ENCODE data around the gene LCTL. TPM values are rescaled to one million over a fixed set of nuclear protein-coding genes. Genes with fewer than 3 reads are reported as not detected.
"Not testable (repeated sequence)": the region's sequence is repeated elsewhere in the genome, so short reads cannot be mapped to it uniquely, and the experiment has no call there.

The LCTL gene
- total RNA-seq, 1 donor from 2014 or later, result not detected

DNA sequence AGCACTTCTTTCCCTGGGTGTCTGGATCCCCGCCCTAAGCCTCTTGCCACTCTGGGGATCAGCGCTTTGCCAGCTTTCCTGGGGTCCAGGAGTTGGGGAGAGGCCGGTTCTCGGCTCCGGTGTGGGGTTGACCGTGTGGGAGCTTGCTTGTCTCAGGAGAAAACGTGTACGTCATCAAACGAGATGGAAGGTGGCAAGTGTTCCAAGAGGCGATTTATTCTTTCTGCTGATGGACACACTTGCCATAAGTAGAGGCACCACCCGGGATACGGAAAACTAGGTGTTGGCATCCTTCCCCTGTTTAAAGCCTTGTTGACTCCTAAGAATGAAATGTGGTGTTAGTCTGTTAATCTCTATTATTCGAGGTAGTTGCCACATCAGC lies 60.4 kb downstream of the LCTL start:
- H3K27me3 ChIP-seq (ENCODE audit: control insufficient read depth in 3 of 3, insufficient read depth in 3 of 3, low read length in 3 of 3), result no peaks in the 10 kb centered on the region
- H3K9me3 ChIP-seq (ENCODE audit: control insufficient read depth in 3 of 3, low read length in 3 of 3), result no peaks in the 10 kb centered on the region
- H3K27ac ChIP-seq (ENCODE audit: low read depth, low read length), result peak overlapping the region; percentile 95
- H3K36me3 ChIP-seq (ENCODE audit: control insufficient read depth in 3 of 3, insufficient read depth in 3 of 3, low read length in 3 of 3), result peaks cover 24 to 28% (median 25%) of the 10 kb centered on the region in 3 donors
- H3K9ac ChIP-seq (ENCODE audit: low read depth in 1 of 3, low read length in 3 of 3), result peak overlapping the region; percentile 87 to 95 (median 90)
- peak overlapping the region; percentile 97 to 100 (median 98) for H3K4me3 ChIP-seq (ENCODE audit: low read length in 3 of 3)
- peaks cover 18 to 22% (median 22%) of the 10 kb centered on the region in 3 donors for H3K4me1 ChIP-seq (ENCODE audit: control insufficient read depth in 3 of 3, insufficient read depth in 3 of 3, low read length in 3 of 3)

- Histone ChIP-seq H3K36me3 (ENCODE audit: control insufficient read depth in 3 of 3, insufficient read depth in 3 of 3, low read length in 3 of 3) (peaks cover 30 to 34% (median 31%) of the 10 kb centered on the region in 3 donors), H3K27me3 (ENCODE audit: control insufficient read depth in 3 of 3, insufficient read depth in 3 of 3, low read length in 3 of 3) (no peaks in the 10 kb centered on the region), H3K27ac (ENCODE audit: low read depth, low read length) (peak within 1 kb of the TSS; percentile 95), H3K9ac (ENCODE audit: low read depth in 1 of 3, low read length in 3 of 3) (peak within 1 kb of the TSS; percentile 87 to 95 (median 90)), H3K9me3 (ENCODE audit: control insufficient read depth in 3 of 3, low read length in 3 of 3) (no peaks in the 10 kb centered on the region), H3K4me3 (ENCODE audit: low read length in 3 of 3) (peak within 1 kb of the TSS; percentile 97 to 100 (median 98)), H3K4me1 (ENCODE audit: control insufficient read depth in 3 of 3, insufficient read depth in 3 of 3, low read length in 3 of 3) (peaks cover 18 to 22% (median 22%) of the 10 kb centered on the region in 3 donors)
Measured at GRCh38 chr15:66504563-66505429, 61.0 kb downstream of the LCTL start, which contains the start of the genes RPL4 and ZWILCH. TSS of gene RPL4 (minus strand) at chr15:66504855. CDS start at chr15:66504790, 65 bp downstream. TSS of gene ZWILCH (plus strand) at chr15:66505326. CDS start at chr15:66505339, 13 bp downstream.

- Histone ChIP-seq H3K36me3 (ENCODE audit: control insufficient read depth in 3 of 3, insufficient read depth in 3 of 3, low read length in 3 of 3) (peaks cover 35 to 42% (median 39%) of the 10 kb centered on the region in 3 donors), H3K9ac (ENCODE audit: low read depth in 1 of 3, low read length in 3 of 3) (peak overlapping the region; percentile 87 to 95 (median 90)), H3K27ac (ENCODE audit: low read depth, low read length) (peak overlapping the region; percentile 95), H3K4me1 (ENCODE audit: control insufficient read depth in 3 of 3, insufficient read depth in 3 of 3, low read length in 3 of 3) (peaks cover 18 to 22% (median 22%) of the 10 kb centered on the region in 3 donors), H3K4me3 (ENCODE audit: low read length in 3 of 3) (peak overlapping the region; percentile 97 to 100 (median 98)), H3K27me3 (ENCODE audit: control insufficient read depth in 3 of 3, insufficient read depth in 3 of 3, low read length in 3 of 3) (no peaks in the 10 kb centered on the region), H3K9me3 (ENCODE audit: control insufficient read depth in 3 of 3, low read length in 3 of 3) (no peaks in the 10 kb centered on the region)
Measured at GRCh38 chr15:66503780-66504562, 61.8 kb downstream of the LCTL start.

GRCh38 chr15:66503041-66503648 lies 62.7 kb downstream of the LCTL start:
- Histone ChIP-seq H3K4me3 (ENCODE audit: low read length in 3 of 3) (peak overlapping the region in 2 of 3 donors; percentile 98 to 100), H3K36me3 (ENCODE audit: control insufficient read depth in 3 of 3, insufficient read depth in 3 of 3, low read length in 3 of 3) (peaks cover 41 to 51% (median 48%) of the 10 kb centered on the region in 3 donors), H3K9ac (ENCODE audit: low read depth in 1 of 3, low read length in 3 of 3) (peak overlapping the region in 2 of 3 donors; percentile 90 to 95), H3K4me1 (ENCODE audit: control insufficient read depth in 3 of 3, insufficient read depth in 3 of 3, low read length in 3 of 3) (peaks cover 19 to 28% (median 28%) of the 10 kb centered on the region in 3 donors), H3K27ac (ENCODE audit: low read depth, low read length) (peak overlapping the region; percentile 95)
- not testable (repeated sequence) for H3K9me3 ChIP-seq (ENCODE audit: control insufficient read depth in 3 of 3, low read length in 3 of 3); H3K27me3 ChIP-seq (ENCODE audit: control insufficient read depth in 3 of 3, insufficient read depth in 3 of 3, low read length in 3 of 3)

DNA sequence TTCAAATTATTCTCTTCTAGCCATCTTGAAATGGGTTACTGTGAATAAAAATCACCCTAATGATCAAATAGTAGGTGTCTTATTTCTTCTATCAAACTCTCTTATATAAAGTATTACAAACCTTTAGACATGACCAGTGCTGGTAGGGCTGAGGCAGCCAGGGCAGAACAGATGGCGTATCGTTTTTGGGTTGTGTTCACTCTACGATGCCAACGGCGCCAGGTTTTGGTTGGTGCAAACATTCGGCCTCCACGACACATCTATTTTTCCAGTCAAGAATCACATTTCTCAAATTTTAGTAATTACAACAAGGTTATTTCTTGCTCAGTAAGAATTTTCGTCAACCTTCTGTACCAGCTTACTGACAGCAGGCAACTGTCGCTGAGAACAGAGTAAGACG lies 63.3 kb downstream of the LCTL start:
- H3K4me3 ChIP-seq (ENCODE audit: low read length in 3 of 3), result no peak overlapping the region
- H3K4me1 ChIP-seq (ENCODE audit: control insufficient read depth in 3 of 3, insufficient read depth in 3 of 3, low read length in 3 of 3), result peaks cover 22 to 34% (median 33%) of the 10 kb centered on the region in 3 donors
- peaks cover 41 to 52% (median 49%) of the 10 kb centered on the region in 3 donors for H3K36me3 ChIP-seq (ENCODE audit: control insufficient read depth in 3 of 3, insufficient read depth in 3 of 3, low read length in 3 of 3)
- no peak overlapping the region for H3K27ac ChIP-seq (ENCODE audit: low read depth, low read length)
- H3K9ac ChIP-seq (ENCODE audit: low read depth in 1 of 3, low read length in 3 of 3), result no peak overlapping the region
- H3K9me3 ChIP-seq (ENCODE audit: control insufficient read depth in 3 of 3, low read length in 3 of 3), result no peaks in the 10 kb centered on the region
- no peaks in the 10 kb centered on the region for H3K27me3 ChIP-seq (ENCODE audit: control insufficient read depth in 3 of 3, insufficient read depth in 3 of 3, low read length in 3 of 3)

DNA sequence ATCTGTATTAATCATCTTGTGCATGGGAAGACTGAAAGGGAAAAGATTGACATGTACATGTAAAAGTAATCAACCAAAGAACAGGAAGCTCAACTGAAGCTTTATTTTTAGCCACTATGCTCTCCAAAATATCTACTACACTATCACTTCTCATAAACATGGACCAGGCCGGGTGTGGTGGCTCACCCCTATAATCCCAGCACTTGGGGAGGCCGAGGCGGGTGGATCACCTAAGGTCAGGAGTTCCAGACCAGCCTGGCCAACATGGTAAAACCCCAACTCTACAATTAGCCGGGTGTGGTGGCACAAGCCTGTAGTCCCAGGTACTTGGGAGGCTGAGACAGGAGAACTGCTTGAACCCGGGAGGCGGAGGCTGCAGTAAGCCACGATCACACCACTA lies 65.5 kb downstream of the LCTL start:
- peaks cover 27 to 47% (median 37%) of the 10 kb centered on the region in 3 donors for H3K4me1 ChIP-seq (ENCODE audit: control insufficient read depth in 3 of 3, insufficient read depth in 3 of 3, low read length in 3 of 3)
- H3K36me3 ChIP-seq (ENCODE audit: control insufficient read depth in 3 of 3, insufficient read depth in 3 of 3, low read length in 3 of 3), result peaks cover 43 to 52% (median 51%) of the 10 kb centered on the region in 3 donors
- H3K9ac ChIP-seq (ENCODE audit: low read depth in 1 of 3, low read length in 3 of 3), result not testable (repeated sequence)

GRCh38 chr15:66498501-66499386 lies 67.1 kb downstream of the LCTL start:
- H3K4me3 ChIP-seq (ENCODE audit: low read length in 3 of 3), result no peak overlapping the region
- peaks cover 22 to 41% (median 32%) of the 10 kb centered on the region in 3 donors for H3K4me1 ChIP-seq (ENCODE audit: control insufficient read depth in 3 of 3, insufficient read depth in 3 of 3, low read length in 3 of 3)
- peaks cover 50 to 63% (median 63%) of the 10 kb centered on the region in 3 donors for H3K36me3 ChIP-seq (ENCODE audit: control insufficient read depth in 3 of 3, insufficient read depth in 3 of 3, low read length in 3 of 3)
- peak overlapping the region; percentile 22 for H3K27ac ChIP-seq (ENCODE audit: low read depth, low read length)
- no peaks in the 10 kb centered on the region for H3K9me3 ChIP-seq (ENCODE audit: control insufficient read depth in 3 of 3, low read length in 3 of 3)
- H3K9ac ChIP-seq (ENCODE audit: low read depth in 1 of 3, low read length in 3 of 3), result peak overlapping the region in 1 of 3 donors; percentile 5
- H3K27me3 ChIP-seq (ENCODE audit: control insufficient read depth in 3 of 3, insufficient read depth in 3 of 3, low read length in 3 of 3), result no peaks in the 10 kb centered on the region

More for the DNA sequence above, 65.5 kb downstream of the LCTL start:
- not testable (repeated sequence) for H3K27ac ChIP-seq (ENCODE audit: low read depth, low read length); H3K9me3 ChIP-seq (ENCODE audit: control insufficient read depth in 3 of 3, low read length in 3 of 3); H3K27me3 ChIP-seq (ENCODE audit: control insufficient read depth in 3 of 3, insufficient read depth in 3 of 3, low read length in 3 of 3); H3K4me3 ChIP-seq (ENCODE audit: low read length in 3 of 3)
